C4-2B (cell line): ENCODE results near the gene BMPR1B.

ENCODE experiments used
- ZFX ChIP-seq: fragments of 450-650 bp; IDR thresholded peaks from 2 replicates; pipeline ENCODE4 v1.6.1; 2017
- TF ChIP-seq, protein P1 (sequence below): fragments of 450-650 bp; conservative IDR thresholded peaks from 2 replicates; pipeline ENCODE4 v1.5.1; 2017; ENCODE audit warnings: mild to moderate bottlenecking

DNA sequence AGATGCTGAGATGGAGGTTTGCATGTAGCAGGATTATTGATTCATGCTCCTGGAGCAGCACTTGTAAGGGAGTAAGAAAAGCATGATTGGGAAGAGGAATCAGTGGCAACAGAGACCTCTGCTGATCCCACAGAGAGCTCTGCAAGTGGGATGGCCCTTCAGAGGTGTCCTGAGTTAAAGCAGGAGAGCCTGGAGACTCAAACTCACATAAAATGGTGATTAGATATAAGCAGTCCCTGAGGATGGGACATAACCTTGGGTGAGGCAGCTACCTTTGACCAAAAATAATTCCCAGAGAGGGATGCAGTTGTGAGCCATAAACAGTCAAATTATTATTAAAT lies 25.4 kb upstream of the BMPR1B start:
- TF ChIP-seq, protein P1, sequence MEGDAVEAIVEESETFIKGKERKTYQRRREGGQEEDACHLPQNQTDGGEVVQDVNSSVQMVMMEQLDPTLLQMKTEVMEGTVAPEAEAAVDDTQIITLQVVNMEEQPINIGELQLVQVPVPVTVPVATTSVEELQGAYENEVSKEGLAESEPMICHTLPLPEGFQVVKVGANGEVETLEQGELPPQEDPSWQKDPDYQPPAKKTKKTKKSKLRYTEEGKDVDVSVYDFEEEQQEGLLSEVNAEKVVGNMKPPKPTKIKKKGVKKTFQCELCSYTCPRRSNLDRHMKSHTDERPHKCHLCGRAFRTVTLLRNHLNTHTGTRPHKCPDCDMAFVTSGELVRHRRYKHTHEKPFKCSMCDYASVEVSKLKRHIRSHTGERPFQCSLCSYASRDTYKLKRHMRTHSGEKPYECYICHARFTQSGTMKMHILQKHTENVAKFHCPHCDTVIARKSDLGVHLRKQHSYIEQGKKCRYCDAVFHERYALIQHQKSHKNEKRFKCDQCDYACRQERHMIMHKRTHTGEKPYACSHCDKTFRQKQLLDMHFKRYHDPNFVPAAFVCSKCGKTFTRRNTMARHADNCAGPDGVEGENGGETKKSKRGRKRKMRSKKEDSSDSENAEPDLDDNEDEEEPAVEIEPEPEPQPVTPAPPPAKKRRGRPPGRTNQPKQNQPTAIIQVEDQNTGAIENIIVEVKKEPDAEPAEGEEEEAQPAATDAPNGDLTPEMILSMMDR: no peak
- no peak for TF ChIP-seq ZFX
